ENCODE measurements around the gene EXOC3L1. TPM values are rescaled to one million over a fixed set of nuclear protein-coding genes. Genes with fewer than 3 reads are reported as not detected.

The EXOC3L1 gene
- total and polyA plus RNA-seq, 2 of the 13 experiments (the other 11 are each of a cell fraction or from before 2014, with no cell fraction given) = 0.12 TPM; not detected in 1

- TF ChIP-seq, protein P1, sequence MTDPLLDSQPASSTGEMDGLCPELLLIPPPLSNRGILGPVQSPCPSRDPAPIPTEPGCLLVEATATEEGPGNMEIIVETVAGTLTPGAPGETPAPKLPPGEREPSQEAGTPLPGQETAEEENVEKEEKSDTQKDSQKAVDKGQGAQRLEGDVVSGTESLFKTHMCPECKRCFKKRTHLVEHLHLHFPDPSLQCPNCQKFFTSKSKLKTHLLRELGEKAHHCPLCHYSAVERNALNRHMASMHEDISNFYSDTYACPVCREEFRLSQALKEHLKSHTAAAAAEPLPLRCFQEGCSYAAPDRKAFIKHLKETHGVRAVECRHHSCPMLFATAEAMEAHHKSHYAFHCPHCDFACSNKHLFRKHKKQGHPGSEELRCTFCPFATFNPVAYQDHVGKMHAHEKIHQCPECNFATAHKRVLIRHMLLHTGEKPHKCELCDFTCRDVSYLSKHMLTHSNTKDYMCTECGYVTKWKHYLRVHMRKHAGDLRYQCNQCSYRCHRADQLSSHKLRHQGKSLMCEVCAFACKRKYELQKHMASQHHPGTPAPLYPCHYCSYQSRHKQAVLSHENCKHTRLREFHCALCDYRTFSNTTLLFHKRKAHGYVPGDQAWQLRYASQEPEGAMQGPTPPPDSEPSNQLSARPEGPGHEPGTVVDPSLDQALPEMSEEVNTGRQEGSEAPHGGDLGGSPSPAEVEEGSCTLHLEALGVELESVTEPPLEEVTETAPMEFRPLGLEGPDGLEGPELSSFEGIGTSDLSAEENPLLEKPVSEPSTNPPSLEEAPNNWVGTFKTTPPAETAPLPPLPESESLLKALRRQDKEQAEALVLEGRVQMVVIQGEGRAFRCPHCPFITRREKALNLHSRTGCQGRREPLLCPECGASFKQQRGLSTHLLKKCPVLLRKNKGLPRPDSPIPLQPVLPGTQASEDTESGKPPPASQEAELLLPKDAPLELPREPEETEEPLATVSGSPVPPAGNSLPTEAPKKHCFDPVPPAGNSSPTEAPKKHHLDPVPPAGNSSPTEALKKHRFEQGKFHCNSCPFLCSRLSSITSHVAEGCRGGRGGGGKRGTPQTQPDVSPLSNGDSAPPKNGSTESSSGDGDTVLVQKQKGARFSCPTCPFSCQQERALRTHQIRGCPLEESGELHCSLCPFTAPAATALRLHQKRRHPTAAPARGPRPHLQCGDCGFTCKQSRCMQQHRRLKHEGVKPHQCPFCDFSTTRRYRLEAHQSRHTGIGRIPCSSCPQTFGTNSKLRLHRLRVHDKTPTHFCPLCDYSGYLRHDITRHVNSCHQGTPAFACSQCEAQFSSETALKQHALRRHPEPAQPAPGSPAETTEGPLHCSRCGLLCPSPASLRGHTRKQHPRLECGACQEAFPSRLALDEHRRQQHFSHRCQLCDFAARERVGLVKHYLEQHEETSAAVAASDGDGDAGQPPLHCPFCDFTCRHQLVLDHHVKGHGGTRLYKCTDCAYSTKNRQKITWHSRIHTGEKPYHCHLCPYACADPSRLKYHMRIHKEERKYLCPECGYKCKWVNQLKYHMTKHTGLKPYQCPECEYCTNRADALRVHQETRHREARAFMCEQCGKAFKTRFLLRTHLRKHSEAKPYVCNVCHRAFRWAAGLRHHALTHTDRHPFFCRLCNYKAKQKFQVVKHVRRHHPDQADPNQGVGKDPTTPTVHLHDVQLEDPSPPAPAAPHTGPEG (CRISPR knock-in tag; IDR thresholded peaks at IDR 0.05) = peak; percentile 92
- TF ChIP-seq, protein P2, sequence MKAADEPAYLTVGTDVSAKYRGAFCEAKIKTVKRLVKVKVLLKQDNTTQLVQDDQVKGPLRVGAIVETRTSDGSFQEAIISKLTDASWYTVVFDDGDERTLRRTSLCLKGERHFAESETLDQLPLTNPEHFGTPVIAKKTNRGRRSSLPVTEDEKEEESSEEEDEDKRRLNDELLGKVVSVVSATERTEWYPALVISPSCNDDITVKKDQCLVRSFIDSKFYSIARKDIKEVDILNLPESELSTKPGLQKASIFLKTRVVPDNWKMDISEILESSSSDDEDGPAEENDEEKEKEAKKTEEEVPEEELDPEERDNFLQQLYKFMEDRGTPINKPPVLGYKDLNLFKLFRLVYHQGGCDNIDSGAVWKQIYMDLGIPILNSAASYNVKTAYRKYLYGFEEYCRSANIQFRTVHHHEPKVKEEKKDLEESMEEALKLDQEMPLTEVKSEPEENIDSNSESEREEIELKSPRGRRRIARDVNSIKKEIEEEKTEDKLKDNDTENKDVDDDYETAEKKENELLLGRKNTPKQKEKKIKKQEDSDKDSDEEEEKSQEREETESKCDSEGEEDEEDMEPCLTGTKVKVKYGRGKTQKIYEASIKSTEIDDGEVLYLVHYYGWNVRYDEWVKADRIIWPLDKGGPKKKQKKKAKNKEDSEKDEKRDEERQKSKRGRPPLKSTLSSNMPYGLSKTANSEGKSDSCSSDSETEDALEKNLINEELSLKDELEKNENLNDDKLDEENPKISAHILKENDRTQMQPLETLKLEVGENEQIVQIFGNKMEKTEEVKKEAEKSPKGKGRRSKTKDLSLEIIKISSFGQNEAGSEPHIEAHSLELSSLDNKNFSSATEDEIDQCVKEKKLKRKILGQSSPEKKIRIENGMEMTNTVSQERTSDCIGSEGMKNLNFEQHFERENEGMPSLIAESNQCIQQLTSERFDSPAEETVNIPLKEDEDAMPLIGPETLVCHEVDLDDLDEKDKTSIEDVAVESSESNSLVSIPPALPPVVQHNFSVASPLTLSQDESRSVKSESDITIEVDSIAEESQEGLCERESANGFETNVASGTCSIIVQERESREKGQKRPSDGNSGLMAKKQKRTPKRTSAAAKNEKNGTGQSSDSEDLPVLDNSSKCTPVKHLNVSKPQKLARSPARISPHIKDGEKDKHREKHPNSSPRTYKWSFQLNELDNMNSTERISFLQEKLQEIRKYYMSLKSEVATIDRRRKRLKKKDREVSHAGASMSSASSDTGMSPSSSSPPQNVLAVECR (CRISPR knock-in tag; IDR thresholded peaks at IDR 0.05; ENCODE audit: borderline replicate concordance) = peak; percentile 81; the same call in 1 of the 2 replicates
- TF ChIP-seq RBFOX2 (IDR thresholded peaks at IDR 0.05; ENCODE audit: low read depth, low read length) (0 out of 2 replicates have a peak, but pooled peaks have one; percentile 35), NFATC3 (CRISPR knock-in tag; IDR thresholded peaks at IDR 0.05) (no peak), KLF9 (CRISPR knock-in tag; IDR thresholded peaks at IDR 0.05; ENCODE audit: low read depth) (peak; percentile 63; the same call in 1 of the 2 replicates), ZNF883 (CRISPR knock-in tag; IDR thresholded peaks at IDR 0.05; ENCODE audit: not compliant biosample characterization) (peak; percentile 86), ATF2 (CRISPR knock-in tag; IDR thresholded peaks at IDR 0.05) (peak; percentile 86), SNAI1 (CRISPR knock-in tag; IDR thresholded peaks at IDR 0.05; ENCODE audit: borderline replicate concordance) (no peak), ZNF761 (CRISPR knock-in tag; conservative IDR thresholded peaks at IDR 0.05) (0 out of 2 replicates have a peak, but pooled peaks have one; percentile 37), ZNF331 (CRISPR knock-in tag; IDR thresholded peaks at IDR 0.05) (peak; percentile 95), NCOA2 (CRISPR knock-in tag; IDR thresholded peaks at IDR 0.05) (no peak; the same call in 1 of the 2 replicates), EP300 (IDR thresholded peaks at IDR 0.05; ENCODE audit: low read depth in 2 of 2, low read length in 2 of 2) (peak; percentile 21 to 70; a peak in 2 of 4 replicates), EP300 (CRISPR knock-in tag; IDR thresholded peaks at IDR 0.05; ENCODE audit: borderline replicate concordance) (peak; percentile 72)
- TF ChIP-seq, protein P3, sequence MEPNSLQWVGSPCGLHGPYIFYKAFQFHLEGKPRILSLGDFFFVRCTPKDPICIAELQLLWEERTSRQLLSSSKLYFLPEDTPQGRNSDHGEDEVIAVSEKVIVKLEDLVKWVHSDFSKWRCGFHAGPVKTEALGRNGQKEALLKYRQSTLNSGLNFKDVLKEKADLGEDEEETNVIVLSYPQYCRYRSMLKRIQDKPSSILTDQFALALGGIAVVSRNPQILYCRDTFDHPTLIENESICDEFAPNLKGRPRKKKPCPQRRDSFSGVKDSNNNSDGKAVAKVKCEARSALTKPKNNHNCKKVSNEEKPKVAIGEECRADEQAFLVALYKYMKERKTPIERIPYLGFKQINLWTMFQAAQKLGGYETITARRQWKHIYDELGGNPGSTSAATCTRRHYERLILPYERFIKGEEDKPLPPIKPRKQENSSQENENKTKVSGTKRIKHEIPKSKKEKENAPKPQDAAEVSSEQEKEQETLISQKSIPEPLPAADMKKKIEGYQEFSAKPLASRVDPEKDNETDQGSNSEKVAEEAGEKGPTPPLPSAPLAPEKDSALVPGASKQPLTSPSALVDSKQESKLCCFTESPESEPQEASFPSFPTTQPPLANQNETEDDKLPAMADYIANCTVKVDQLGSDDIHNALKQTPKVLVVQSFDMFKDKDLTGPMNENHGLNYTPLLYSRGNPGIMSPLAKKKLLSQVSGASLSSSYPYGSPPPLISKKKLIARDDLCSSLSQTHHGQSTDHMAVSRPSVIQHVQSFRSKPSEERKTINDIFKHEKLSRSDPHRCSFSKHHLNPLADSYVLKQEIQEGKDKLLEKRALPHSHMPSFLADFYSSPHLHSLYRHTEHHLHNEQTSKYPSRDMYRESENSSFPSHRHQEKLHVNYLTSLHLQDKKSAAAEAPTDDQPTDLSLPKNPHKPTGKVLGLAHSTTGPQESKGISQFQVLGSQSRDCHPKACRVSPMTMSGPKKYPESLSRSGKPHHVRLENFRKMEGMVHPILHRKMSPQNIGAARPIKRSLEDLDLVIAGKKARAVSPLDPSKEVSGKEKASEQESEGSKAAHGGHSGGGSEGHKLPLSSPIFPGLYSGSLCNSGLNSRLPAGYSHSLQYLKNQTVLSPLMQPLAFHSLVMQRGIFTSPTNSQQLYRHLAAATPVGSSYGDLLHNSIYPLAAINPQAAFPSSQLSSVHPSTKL (CRISPR knock-in tag; IDR thresholded peaks at IDR 0.05) = peak; percentile 91
These were observed 25.3 kb downstream of the EXOC3L1 start, which contains the start of gene HSF4 (continued) for GRCh38 chr16:67164599-67165061.

Measured in HepG2 (cell line).